GM19099 (cell line): Measurements from ENCODE around the gene ORC1.

Experiments used
- POLR2A ChIP-seq: IDR thresholded peaks from 3 replicates; pipeline ENCODE4 v1.6.1; 2011; ENCODE audit warnings: low read depth; ENCODE audit not compliant: insufficient read length; ENCODE audit errors: extremely low read depth

ORC1 gene

GRCh38 chr1:52404116-52404974 is at the start of gene ORC1, which contains the start of gene PRPF38A:
Gene ORC1 (minus strand): TSS chr1:52404423. CDS start chr1:52402223, 2,200 bp downstream.
Gene PRPF38A (plus strand): TSS chr1:52404602. CDS start chr1:52404750, 148 bp downstream.
- TF ChIP-seq POLR2A: peak; percentile 87

DNA sequence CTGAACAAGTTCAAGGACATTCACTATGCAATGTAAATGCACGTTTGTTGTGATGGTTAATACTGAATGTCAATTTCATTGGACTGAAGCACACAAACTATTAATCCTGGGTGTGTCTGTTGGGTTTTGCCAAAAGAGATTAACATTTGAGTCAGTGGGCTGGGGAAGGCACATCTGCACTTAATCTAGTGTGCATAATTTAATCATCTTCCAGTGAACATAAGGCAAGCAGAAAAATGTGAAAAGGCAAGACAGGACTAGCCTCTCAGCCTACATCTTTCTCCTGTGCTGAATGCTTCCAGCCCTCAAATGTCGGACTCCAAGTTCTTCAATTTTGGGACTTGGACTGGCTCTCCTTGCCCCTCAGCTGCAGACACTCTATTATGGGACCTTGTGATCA is 40.2 kb upstream of the ORC1 start:
- TF ChIP-seq POLR2A: no peak

DNA sequence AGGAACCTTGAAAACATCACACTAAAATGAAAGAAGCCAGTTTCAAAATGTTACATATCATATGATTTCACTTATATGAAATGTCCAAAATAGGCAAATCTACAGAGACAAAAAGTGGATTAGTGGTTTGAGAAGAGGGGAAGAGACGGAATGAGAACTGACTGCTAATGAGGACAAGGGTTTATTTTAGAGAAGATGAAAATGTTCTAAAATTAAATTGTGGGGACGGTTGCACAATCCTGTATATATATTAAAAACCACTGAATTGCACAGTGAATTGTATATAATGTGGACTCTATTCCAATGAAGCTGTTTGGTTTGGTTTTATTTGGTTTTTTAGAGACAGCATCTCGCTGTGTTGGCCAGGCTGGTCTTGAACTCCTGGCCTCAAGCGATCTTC is 35.8 kb upstream of the ORC1 start:
- no peak for TF ChIP-seq POLR2A

GRCh38 chr1:52436817-52437216 is 32.6 kb upstream of the ORC1 start:
- no peak for TF ChIP-seq POLR2A

DNA sequence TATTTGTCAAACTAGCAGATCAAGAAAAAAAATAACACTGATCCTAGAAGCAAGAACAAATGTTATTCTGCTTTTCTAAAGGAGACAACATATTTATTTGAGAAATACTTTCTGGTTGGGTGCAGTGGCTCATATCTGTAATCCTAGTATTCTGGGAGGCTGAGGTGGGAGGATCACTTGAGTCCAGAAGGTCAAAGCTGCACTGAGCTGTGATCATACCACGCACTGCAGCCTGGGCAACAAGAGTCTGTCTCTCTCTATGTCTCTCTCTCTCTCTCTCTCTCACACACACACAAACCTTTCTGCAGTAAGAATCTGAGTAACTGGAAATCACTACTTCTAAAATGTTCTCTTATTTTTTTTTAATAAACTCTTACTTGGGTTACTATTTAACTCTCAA is 31.4 kb upstream of the ORC1 start:
- TF ChIP-seq POLR2A: no peak

DNA sequence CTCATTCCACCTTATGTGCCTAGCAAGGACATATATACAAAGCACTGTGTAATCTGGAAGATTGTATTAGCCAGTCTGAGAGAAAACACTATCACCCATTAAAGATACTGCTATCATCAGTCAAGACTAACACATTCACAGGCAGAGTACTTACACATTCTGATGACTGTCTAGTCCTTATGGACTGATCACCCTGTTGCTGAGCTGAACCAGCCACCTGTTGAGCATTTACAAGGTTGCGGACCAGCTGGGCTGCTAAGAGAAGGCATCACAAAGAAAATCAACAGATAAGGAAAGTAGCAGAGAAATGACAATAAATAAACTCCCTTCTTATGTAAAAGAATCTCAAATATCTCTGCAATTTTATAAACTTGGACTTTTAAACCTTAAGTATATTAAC is 31.0 kb upstream of the ORC1 start:
- TF ChIP-seq POLR2A: no peak

DNA sequence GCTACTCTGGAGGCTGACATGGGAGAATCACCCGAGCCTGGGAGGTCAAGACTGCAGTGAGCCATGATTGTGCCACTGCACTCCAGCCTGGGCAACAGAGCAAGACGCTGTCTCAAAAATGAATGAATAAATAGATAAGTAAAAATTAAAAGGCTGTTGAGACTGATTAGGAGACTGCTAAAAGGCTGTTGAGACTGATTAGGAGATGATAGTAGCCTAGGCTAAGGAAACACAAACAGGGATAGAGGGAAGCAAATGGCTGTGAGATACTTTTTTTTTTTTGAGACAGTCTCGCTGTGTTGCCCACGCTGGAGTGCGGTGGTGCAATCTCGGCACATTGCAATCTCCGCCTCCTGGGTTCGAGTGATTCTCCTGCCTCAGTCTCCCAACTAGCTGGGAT is 28.6 kb upstream of the ORC1 start:
- no peak for TF ChIP-seq POLR2A

GRCh38 chr1:52427152-52427551 is 22.9 kb upstream of the ORC1 start:
- TF ChIP-seq POLR2A: no peak

GRCh38 chr1:52426371-52426770 is 22.1 kb upstream of the ORC1 start:
- no peak for TF ChIP-seq POLR2A

GRCh38 chr1:52424813-52425212 is 20.6 kb upstream of the ORC1 start:
- TF ChIP-seq POLR2A: no peak

DNA sequence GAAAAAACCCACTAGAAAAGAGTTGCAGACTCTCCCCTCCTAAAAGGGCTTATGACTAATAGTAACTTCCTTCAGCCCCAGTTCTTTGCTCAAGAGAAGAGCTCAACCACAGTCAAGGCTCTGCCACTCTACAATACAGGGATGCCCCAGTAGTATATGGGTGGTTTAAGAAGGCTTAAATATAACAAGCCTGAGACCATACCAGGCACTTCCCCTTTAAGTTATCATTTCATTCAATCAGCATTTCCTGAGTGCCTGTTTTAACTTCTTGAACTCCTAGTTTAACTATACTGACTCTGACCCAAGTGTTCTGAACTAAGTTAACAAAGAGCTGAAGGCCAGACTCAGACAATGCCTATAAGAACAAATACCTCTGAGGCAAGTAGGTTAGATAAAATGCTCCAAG is 20.0 kb upstream of the ORC1 start:
- no peak for TF ChIP-seq POLR2A

DNA sequence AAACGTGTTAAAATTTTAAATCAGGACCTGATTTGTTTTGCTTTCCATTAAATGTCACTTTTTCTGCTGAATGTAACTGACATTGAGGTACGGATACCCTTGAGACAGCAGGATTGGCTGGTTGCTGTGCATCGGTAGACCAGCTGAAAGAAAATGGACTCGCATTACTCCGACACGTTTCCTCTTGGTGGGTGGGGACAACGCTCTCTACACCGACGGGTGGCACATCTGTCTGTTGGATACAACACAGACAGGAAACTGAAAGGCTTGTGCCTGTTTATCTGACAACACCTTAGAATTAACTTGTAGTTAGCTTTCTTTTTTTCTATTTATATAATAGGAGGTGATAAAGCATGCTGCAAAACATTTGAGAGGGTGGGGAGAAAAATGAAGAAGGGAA is 19.5 kb upstream of the ORC1 start:
- TF ChIP-seq POLR2A: no peak

- no peak for TF ChIP-seq POLR2A
These were observed 18.8 kb upstream of the ORC1 start for GRCh38 chr1:52423055-52423454.

DNA sequence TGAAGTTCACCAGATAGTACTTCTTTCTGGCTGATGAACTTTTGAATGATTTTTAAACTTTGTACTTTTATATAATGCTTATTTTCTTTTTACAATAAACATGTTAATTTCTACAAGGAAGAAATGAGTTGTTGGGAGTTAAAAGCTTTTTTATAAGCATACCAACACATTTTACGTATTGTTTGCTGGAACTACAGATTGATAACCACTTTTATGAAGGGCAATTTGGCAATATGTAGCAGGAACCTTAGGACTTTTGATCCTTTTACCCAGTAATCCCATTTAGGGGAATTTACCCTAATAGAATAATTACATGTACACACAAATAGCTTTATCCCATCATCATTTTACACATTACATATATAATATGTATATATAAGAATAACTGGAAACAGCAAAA is 16.5 kb upstream of the ORC1 start:
- TF ChIP-seq POLR2A: no peak

- TF ChIP-seq POLR2A: no peak
These were observed 12.6 kb upstream of the ORC1 start for GRCh38 chr1:52416811-52417210.

DNA sequence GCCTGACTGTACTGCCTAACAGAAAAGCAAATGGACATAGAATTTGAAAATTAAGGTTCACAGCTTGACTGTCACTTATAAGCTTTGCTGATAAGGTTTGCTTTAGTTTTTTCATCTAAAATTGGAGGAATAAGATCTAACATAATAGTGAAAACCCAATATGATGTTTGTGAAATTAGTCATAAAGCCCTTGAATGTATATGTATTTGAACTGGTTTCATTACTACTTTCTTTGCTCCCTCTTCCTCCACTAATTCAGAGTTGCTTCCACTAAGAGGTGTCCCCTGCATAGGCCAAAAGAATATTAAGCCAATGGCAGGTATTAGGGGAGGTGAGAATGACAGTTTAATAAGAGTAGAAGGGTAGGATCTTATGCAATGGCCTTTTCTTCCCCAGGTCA is 10.7 kb upstream of the ORC1 start:
- no peak for TF ChIP-seq POLR2A
